Pons (tissue), 1 donor: ENCODE measurements around the gene RPS6KC1.
"Not testable (repeated sequence)": the region's sequence is repeated elsewhere in the genome, so short reads cannot be mapped to it uniquely, and the experiment has no call there.

ENCODE experiments used
- DNase-seq: peaks from one replicate; pipeline ENCODE4 v3.0.0-alpha.2; 2016; ENCODE audit warnings: low spot score

The RPS6KC1 gene

GRCh38 chr1:213051127-213051880, at the start of gene RPS6KC1:
Gene RPS6KC1, plus strand, starts transcription at chr1:213051241. Its CDS starts 164 bp downstream, at chr1:213051405.
- peak; percentile 74 for DNase-seq

GRCh38 chr1:213003256-213003655, 47.8 kb upstream of the RPS6KC1 start:
- no peak for DNase-seq

GRCh38 chr1:213008564-213008963, 42.5 kb upstream of the RPS6KC1 start:
- no peak for DNase-seq

GRCh38 chr1:213014642-213015041, 36.4 kb upstream of the RPS6KC1 start:
- peak; percentile 29 for DNase-seq

- peak; percentile 98 for DNase-seq
Observed at GRCh38 chr1:213015099-213016050, 35.7 kb upstream of the RPS6KC1 start, which contains the start of gene ANGEL2. Gene ANGEL2, minus strand, starts transcription at chr1:213015867. Its CDS starts 196 bp downstream, at chr1:213015671.

GRCh38 chr1:213017447-213018273, 33.4 kb upstream of the RPS6KC1 start:
- no peak for DNase-seq

- no peak for DNase-seq
Observed at GRCh38 chr1:213019450-213019849, 31.6 kb upstream of the RPS6KC1 start.

- no peak for DNase-seq
Observed at GRCh38 chr1:213020016-213020415, 31.0 kb upstream of the RPS6KC1 start.

- DNase-seq: not testable (repeated sequence)
Observed at GRCh38 chr1:213027024-213027423, 24.0 kb upstream of the RPS6KC1 start.

GRCh38 chr1:213032651-213033050, 18.4 kb upstream of the RPS6KC1 start:
- DNase-seq: no peak

- DNase-seq: no peak
Observed at GRCh38 chr1:213034713-213035112, 16.3 kb upstream of the RPS6KC1 start.

- DNase-seq: no peak
Observed at GRCh38 chr1:213035573-213035972, 15.5 kb upstream of the RPS6KC1 start.

- DNase-seq: no peak
Observed at GRCh38 chr1:213041443-213041842, 9.6 kb upstream of the RPS6KC1 start.

GRCh38 chr1:213045321-213046226, 5.5 kb upstream of the RPS6KC1 start:
- DNase-seq: not testable (repeated sequence)

GRCh38 chr1:213049232-213049631, 1.8 kb upstream of the RPS6KC1 start:
- no peak for DNase-seq

- DNase-seq: no peak
Observed at GRCh38 chr1:213050745-213051126, 305 bp upstream of the RPS6KC1 start.

- DNase-seq: peak; percentile 10
Observed at GRCh38 chr1:213051881-213052202, 801 bp downstream of the RPS6KC1 start.

- DNase-seq: no peak
Observed at GRCh38 chr1:213053455-213053854, 2.4 kb downstream of the RPS6KC1 start.

GRCh38 chr1:213054142-213054541, 3.1 kb downstream of the RPS6KC1 start:
- no peak for DNase-seq

GRCh38 chr1:213054733-213055591, 3.9 kb downstream of the RPS6KC1 start:
- DNase-seq: no peak
